KMS-11 (cell line): ENCODE results near the gene ATXN10.
"Not testable (repeated sequence)": the region's sequence is repeated elsewhere in the genome, so short reads cannot be mapped to it uniquely, and the experiment has no call there.

ENCODE experiments used
- H2AFZ ChIP-seq: fragments of 200-600 bp; sonication (generic); 2 replicates; pipeline ENCODE4 v1.6.1; 2016; ENCODE audit warnings: antibody characterized with exemption, mixed run types, low read depth
- H3K27ac ChIP-seq: fragments of 200-600 bp; sonication (generic); 2 replicates; pipeline ENCODE4 v1.6.1; 2016; ENCODE audit warnings: mild to moderate bottlenecking, mixed run types
- H3K27me3 ChIP-seq: fragments of 200-600 bp; sonication (generic); 2 replicates; pipeline ENCODE4 v1.6.1; 2017; ENCODE audit warnings: mild to moderate bottlenecking, low read depth, mixed run types, moderate library complexity; ENCODE audit not compliant: insufficient read depth
- H3K36me3 ChIP-seq: fragments of 200-600 bp; sonication (generic); 2 replicates; pipeline ENCODE4 v1.6.1; 2017; ENCODE audit warnings: mild to moderate bottlenecking, mixed run types; ENCODE audit not compliant: insufficient read depth
- H3K4me1 ChIP-seq: fragments of 200-600 bp; sonication (generic); 2 replicates; pipeline ENCODE4 v1.6.1; 2016; ENCODE audit warnings: mild to moderate bottlenecking, low read depth, mixed run types; ENCODE audit not compliant: poor library complexity, severe bottlenecking
- H3K4me2 ChIP-seq: fragments of 200-600 bp; sonication (generic); 2 replicates; pipeline ENCODE4 v1.7.0; 2016; ENCODE audit warnings: mild to moderate bottlenecking, mixed run types
- H3K4me3 ChIP-seq: fragments of 200-600 bp; sonication (generic); IDR thresholded peaks from 2 replicates; pipeline ENCODE4 v1.6.1; 2017; ENCODE audit warnings: low read depth, low read length, mixed read lengths; ENCODE audit not compliant: insufficient read depth
- H3K79me2 ChIP-seq: fragments of 200-600 bp; sonication (generic); 2 replicates; pipeline ENCODE4 v1.6.1; 2016; ENCODE audit warnings: low read depth, mixed run types; ENCODE audit not compliant: insufficient read depth
- H3K9ac ChIP-seq: fragments of 200-600 bp; sonication (generic); 2 replicates; pipeline ENCODE4 v1.6.1; 2016; ENCODE audit warnings: mild to moderate bottlenecking, mixed run types
- H4K20me1 ChIP-seq: fragments of 200-600 bp; sonication (generic); 2 replicates; pipeline ENCODE4 v1.6.1; 2016; ENCODE audit warnings: mild to moderate bottlenecking, mixed run types; ENCODE audit not compliant: insufficient read depth
- CTCF ChIP-seq: fragments of 200-600 bp; sonication (generic); conservative IDR thresholded peaks from 2 replicates; pipeline ENCODE4 v1.6.1; 2017; ENCODE audit warnings: low read depth, mild to moderate bottlenecking, antibody characterized with exemption, low read length, moderate library complexity, mixed read lengths

The ATXN10 gene

GRCh38 chr22:45710469-45710868 is 38.8 kb downstream of the ATXN10 start:
- H3K79me2 ChIP-seq, result 0 out of 2 replicates have a peak, but pooled peaks cover 4% of the 10 kb centered on the region
- no peaks in the 10 kb centered on the region for H4K20me1 ChIP-seq
- H3K27ac ChIP-seq, result no peak overlapping the region
- H2AFZ ChIP-seq, result no peak overlapping the region
- TF ChIP-seq CTCF, result no peak
- H3K4me3 ChIP-seq, result no peak overlapping the region
- H3K4me2 ChIP-seq, result no peak overlapping the region
- H3K27me3 ChIP-seq, result no peaks in the 10 kb centered on the region
- peaks cover 3% of the 10 kb centered on the region; the same call in 1 of the 2 replicates for H3K36me3 ChIP-seq
- H3K9ac ChIP-seq, result no peak overlapping the region
- H3K4me1 ChIP-seq, result no peaks in the 10 kb centered on the region

GRCh38 chr22:45714390-45714789 is 42.8 kb downstream of the ATXN10 start:
- not testable (repeated sequence) for H3K4me2 ChIP-seq, H3K4me3 ChIP-seq, H3K79me2 ChIP-seq, H4K20me1 ChIP-seq, H3K27ac ChIP-seq, H3K27me3 ChIP-seq, H3K9ac ChIP-seq, H3K36me3 ChIP-seq, H2AFZ ChIP-seq, H3K4me1 ChIP-seq

- no peaks in the 10 kb centered on the region; the same call in 1 of the 2 replicates for H3K36me3 ChIP-seq
- H2AFZ ChIP-seq, result no peak overlapping the region
Measured at GRCh38 chr22:45717789-45718188, 46.2 kb downstream of the ATXN10 start.

GRCh38 chr22:45718391-45718790 is 46.8 kb downstream of the ATXN10 start:
- Histone ChIP-seq H3K27me3 (no peaks in the 10 kb centered on the region), H2AFZ (no peak overlapping the region), H3K27ac (no peak overlapping the region), H3K36me3 (no peaks in the 10 kb centered on the region; the same call in 1 of the 2 replicates), H3K9ac (no peak overlapping the region), H3K4me2 (no peak overlapping the region), H4K20me1 (no peaks in the 10 kb centered on the region), H3K79me2 (no peaks in the 10 kb centered on the region), H3K4me1 (peaks cover 9% of the 10 kb centered on the region), H3K4me3 (no peak overlapping the region)
- no peak for TF ChIP-seq CTCF

More at GRCh38 chr22:45717789-45718188, 46.2 kb downstream of the ATXN10 start:
- H3K4me2 ChIP-seq, result no peak overlapping the region
- peaks cover 3% of the 10 kb centered on the region for H3K4me1 ChIP-seq
- TF ChIP-seq CTCF, result no peak
- H3K4me3 ChIP-seq, result no peak overlapping the region
- no peaks in the 10 kb centered on the region for H3K79me2 ChIP-seq
- no peaks in the 10 kb centered on the region for H4K20me1 ChIP-seq
- no peak overlapping the region for H3K9ac ChIP-seq
- no peak overlapping the region for H3K27ac ChIP-seq
- H3K27me3 ChIP-seq, result no peaks in the 10 kb centered on the region

GRCh38 chr22:45720839-45721378 is 49.3 kb downstream of the ATXN10 start:
- Histone ChIP-seq H3K79me2 (peaks cover 8% of the 10 kb centered on the region; the same call in 1 of the 2 replicates), H3K27ac (no peak overlapping the region), H2AFZ (no peak overlapping the region), H3K4me3 (no peak overlapping the region), H3K4me2 (no peak overlapping the region), H3K9ac (no peak overlapping the region), H3K36me3 (no peaks in the 10 kb centered on the region; the same call in 1 of the 2 replicates), H4K20me1 (no peaks in the 10 kb centered on the region), H3K4me1 (peaks cover 20% of the 10 kb centered on the region), H3K27me3 (no peaks in the 10 kb centered on the region)
- TF ChIP-seq CTCF, result no peak
